NCI-H146 (cell line): ENCODE data around the gene TEAD3.
A peak's percentile ranks its signal among the peaks of the same experiment; 100 is the strongest.
"Not testable (repeated sequence)": the region's sequence is repeated elsewhere in the genome, so short reads cannot be mapped to it uniquely, and the experiment has no call there.

Source experiments
- DNase-seq: peaks from one replicate; lab custom pipeline; 2025; lab: John Stamatoyannopoulos, UW

Gene TEAD3

GRCh38 chr6:35451354-35452182, 45.3 kb downstream of the TEAD3 start:
- peak; percentile 32 for DNase-seq

DNA sequence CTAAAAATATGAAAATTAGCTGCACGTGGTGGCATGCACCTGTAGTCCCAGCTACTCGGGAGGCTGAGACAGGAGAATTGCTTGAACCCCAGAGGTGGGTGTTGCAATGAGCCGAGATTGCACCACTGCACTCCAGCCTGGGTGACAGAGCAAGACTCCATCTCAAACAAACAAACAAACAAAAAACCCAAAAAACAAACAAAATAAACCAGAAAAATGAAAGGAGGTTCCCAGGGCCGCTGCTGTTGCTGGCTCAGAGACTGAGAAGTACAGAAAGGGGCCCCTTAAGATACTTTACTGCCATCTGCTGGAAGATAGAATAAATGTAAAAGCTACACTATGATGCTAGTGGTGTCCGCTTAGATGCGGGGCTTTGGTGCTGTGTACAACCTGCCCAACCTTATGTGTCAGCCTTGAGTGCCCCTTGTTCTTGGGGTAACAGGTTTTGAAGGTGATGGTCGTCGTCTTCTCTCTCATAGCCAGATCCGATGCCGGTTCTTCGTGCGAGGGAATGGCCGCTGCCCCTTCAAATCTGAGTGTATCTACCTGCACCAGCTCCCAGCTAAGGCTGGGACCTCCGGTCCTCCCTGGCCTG, 47.5 kb downstream of the TEAD3 start:
- DNase-seq, result peak; percentile 69

DNA sequence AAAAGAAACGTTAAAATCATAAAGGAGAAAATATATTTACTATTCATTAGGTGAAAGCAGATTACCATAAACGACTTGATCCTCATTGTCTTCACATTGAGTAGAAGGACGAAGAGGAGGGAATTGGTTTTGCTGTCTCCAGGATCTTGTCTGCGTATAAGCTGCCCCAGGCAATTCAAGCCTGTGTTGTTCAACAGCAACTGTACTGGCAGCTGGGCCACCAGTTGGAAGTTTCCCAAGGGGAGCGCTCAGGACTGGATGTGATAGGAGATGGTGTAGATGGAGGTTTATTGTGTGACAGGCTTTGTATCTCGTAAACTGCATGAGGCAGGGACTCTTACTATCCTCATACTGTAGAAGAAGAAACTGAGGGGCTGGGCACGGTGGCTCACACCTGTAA, 48.7 kb downstream of the TEAD3 start:
- DNase-seq, result no peak

DNA sequence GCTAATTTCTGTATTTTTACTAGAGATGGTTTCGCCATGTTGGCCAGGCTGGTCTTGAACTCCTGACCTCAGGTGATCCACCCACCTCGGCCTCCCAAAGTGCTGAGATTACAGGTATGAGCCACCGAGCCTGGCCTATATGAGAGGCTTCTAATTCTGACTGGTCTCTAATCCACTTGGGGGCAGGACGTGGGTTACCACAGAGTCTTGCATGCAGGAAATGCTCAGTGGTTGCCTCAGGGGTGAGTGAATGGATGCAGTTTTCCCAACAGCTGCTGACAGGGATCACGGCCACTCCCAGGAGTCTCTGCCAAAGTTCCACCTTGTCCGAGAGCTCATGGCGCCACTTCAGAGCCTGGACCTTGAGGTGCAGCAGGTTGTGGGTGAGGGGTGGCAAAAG, 51.2 kb downstream of the TEAD3 start:
- DNase-seq, result no peak

DNA sequence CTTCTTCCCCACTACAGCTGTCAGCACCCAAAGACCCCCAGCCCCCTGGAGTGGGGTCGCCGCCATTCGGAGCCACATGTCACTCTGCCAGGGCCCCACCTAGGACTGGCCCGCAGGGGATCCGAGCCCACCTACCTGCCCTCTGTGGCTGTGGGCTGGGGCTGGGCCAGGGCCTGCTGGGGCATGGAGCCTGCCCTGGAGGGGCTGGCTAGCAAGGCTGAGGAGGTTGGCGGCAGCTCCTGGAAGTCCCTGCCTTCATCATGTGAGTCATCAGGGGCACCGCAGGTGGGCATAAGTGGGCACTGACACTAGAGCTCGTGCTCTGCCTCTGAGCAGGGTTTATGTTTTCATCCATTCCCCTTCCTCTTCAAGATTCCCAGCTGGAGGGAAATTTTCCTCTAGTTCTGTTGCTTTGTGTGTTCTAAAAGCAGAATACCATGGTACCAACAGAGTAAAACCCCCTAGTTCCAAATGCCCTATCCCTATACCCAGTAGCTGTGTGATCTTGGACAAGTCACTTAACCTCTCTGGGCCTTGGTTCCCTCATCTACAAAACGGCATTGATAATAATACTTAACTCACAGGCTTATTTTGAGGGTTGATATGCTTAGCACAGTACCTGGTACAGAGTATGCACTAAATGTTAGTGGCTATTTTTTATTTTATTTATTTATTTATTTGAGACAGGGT, 53.4 kb downstream of the TEAD3 start:
- no peak for DNase-seq

GRCh38 chr6:35442693-35443092, 54.2 kb downstream of the TEAD3 start:
- no peak for DNase-seq

- DNase-seq, result no peak
These were observed 55.2 kb downstream of the TEAD3 start for GRCh38 chr6:35441642-35442041.

DNA sequence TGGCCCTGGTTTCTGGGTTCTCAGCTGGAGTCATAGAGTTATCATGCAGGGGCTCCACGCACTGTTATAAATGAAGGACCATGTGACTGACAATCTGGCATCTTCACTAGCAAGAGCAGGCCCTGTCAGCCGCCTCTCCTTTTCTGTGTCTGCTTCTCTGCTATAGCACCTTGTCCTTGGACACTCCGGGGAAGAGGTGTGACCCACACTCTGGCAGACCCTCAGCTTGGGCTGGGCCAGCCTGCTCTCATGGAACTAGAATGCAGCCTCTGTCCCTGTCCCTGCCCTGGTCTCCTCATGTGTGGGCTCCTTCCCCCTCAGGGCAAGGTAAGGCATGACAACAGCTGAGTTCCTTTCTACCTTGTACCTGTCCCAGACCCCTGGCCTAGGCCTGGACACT, 55.7 kb downstream of the TEAD3 start:
- no peak for DNase-seq

DNA sequence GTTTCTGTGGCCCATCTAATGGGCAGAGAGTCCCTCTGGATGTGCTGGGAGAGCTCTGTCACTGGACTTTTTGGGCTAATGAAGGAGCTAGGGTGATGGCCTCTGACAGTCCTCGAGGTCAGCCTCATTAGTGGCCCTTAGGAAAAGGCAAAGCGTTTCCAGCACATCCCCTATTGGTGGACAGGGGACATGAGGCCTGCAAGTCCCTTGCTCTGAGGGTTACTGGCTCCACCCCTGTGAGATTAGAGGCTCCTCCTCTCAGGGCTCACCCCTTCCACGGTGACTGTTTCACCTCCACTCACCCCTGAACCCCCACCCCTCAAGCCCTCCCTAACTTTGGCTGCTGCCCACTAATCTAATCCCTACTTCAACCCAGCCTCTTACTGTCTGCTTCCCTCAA, 57.6 kb downstream of the TEAD3 start:
- no peak for DNase-seq

GRCh38 chr6:35438378-35439065, 58.4 kb downstream of the TEAD3 start:
- not testable (repeated sequence) for DNase-seq

DNA sequence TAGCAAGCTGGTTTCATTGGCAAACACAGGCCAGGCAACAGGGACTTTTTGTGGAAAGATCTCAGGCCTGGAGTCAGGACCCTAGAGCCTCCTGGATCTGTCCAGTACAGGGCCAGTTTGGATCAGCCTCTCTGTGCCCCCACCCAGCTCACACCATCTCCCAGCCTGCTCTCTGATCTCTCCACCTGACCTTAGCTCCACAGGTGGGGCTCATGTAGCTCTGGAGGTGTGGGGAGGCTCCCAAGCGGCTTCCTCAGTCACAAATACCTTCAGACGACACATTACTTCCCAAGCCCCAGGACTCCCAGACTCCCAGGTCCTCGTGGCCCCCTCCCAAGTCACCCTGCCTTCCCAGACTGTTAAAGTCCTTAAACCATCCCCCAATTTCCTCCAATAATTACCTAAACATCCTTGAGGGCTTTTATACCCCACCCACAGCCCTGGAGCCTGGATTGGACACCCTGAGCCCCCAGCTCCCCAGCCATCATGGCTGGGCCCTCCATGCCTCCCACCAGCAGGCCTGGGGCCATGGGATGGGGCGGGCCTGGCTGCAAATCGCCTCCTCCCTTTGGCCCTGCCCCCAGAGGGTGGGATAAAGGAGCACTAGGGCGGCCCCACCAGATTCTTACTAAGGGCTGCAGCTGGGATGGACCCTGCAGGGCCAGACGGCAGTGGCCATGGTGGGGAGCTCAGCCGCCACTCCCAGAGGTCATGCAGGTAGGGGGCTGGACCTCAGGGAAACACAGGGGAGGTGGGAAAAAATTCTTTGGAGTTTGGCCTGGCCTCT, 60.6 kb downstream of the TEAD3 start:
- no peak for DNase-seq

DNA sequence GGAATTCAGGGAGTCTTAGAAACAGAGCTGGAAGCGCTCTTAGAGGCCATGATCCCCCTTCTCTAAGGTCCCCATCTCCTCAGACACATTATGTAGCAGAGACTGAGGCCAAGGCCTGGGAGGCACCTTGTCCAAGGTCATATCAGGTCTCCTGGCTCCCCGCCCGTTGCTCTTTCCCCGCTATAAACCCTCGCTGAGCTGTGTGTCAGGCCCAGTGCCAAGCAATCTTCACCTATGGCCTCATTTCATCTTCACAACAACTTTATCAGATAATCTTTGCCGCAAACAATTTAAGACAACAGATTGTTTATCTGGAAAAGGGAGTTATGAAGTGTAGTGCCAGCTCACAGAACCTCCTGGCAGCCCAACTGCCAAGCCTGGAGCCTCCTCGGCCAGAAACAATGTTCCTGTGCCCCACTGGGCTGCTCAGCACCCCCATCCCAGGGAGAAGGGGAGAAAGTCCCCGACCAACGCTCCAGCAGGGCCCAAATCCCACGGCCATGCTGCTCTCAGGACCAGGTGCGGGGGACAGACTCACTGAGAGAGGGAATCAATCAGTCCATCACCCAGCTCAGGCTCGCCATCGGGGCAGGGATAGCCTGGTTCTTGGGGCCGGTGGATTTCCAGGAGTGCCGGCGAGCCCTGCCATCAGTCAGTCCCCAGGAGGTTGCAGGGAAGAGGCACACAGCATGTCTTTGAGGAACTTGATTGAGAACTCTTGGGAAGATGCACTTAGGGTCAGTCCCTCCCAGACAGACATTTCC, 61.6 kb downstream of the TEAD3 start:
- no peak for DNase-seq

DNA sequence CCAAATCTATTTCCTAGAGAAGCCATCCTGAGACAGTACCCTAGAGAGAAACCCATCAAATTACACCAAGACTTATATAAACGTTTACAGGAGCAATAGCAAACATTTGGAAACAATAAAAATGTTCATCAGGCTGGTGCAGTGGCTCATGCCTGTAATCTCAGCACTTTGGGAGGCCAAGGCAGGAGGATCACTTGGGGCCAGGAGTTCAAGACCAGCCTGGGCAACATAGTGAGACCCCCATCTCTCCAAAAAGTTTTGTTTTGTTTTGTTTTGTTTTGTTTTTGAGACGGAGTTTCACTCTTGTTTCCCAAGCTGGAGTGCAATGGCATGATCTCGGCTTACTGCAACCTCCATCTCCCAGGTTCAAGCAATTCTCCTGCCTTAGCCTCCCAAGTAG, 64.2 kb downstream of the TEAD3 start:
- DNase-seq, result not testable (repeated sequence)

DNA sequence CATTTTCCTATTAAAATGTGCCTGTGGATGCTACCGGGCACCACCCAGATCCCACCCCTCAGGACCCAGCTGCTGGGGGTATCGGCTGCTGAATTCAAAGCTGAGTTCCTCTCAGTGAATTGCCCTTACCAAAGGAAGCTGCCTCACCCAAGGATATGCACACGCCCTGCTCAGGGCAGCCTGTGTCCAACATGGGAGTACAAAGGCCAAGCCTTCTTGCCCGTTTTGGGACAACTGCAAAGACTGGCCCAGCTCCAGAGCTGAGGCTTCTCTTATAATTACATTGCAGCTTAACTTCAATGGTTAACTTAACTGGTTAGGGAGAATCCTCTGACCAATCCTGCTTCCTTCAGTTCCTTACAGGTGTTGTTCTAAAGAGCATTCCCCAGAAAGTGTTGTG, 64.6 kb downstream of the TEAD3 start:
- DNase-seq, result no peak

GRCh38 chr6:35429463-35429862, 67.4 kb downstream of the TEAD3 start:
- no peak for DNase-seq

DNA sequence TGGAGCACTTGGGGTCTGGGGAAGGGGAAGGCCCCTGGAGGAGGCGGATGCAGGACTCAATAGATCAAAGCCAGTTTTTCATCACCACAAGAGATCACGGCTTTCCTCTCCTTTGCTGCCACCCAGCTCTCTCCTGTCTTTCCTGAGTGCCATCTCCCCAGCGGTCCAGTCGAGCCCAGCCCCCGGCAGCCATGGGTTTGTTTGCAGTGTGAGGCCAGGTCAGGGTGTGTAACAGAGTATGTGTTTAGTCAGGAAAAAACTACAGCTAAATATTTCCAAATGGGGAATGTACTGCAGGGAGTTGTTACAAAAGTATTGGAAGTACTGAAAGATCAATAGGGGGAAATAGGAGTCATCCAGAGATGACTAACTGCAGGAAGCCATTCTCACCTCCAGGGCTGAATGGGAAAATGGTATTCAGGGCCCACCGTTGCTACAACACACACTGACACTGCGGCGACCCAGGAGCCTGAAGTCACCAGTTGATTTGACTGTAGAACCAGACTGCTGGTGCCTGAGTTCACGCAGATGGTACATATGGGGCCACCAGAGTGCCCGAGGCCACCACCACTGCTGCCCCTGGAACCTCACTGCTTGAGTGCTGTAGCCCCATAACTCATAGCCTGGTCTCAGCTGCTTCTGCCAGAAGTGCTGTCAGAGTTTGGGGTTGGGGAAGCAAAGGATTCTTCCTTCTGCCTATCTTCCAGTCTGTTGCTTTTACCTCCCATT, 68.3 kb downstream of the TEAD3 start:
- DNase-seq, result no peak

DNA sequence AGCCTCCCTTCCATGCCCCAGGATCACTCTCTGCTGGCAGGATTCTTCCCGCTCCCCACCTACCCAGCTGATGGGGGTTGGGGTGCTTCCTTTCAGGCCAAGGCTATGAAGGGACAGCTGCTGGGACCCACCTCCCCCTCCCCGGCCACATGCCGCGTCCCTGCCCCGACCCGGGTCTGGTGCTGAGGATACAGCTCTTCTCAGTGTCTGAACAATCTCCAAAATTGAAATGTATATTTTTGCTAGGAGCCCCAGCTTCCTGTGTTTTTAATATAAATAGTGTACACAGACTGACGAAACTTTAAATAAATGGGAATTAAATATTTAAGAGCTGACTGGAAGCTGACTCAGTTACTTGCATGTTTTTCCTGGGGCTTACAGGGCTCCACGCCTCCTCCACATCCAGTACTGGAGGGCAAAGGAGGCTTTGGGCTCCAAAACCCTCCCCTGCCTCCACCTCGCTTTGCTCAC, 69.0 kb downstream of the TEAD3 start:
- DNase-seq, result no peak

- no peak for DNase-seq
These were observed 69.4 kb downstream of the TEAD3 start for GRCh38 chr6:35427435-35427834.

DNA sequence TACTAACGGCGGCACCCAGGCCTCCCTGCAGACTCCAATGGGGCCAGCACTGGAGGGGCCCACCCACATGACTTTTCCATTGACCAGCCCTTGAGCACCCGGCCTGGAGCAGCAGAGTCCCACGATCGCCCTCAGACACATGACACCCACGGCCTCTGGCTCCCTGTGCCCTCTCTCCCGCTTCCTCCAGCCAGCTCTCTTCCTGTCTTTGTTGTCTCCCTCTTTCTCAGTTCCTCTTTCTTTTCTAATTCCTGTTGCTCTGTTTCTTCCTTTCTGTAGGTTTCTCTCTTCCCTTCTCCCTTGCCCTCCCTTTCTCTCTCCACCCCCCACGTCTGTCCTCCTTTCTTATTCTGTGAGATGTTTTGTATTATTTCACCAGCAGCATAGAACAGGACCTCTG, 70.8 kb downstream of the TEAD3 start:
- DNase-seq, result no peak

- no peak for DNase-seq
These were observed 71.6 kb downstream of the TEAD3 start for GRCh38 chr6:35425284-35425683.
